HCT116 (cell line): ENCODE data around the gene MED7.

Source experiments
- ATF3 ChIP-seq: IDR thresholded peaks from 2 replicates; pipeline ENCODE4 v1.6.1; 2012
- CBX3 ChIP-seq: IDR thresholded peaks from 2 replicates; pipeline ENCODE4 v1.6.1; 2012; ENCODE audit warnings: low read depth
- CEBPB ChIP-seq: IDR thresholded peaks from 2 replicates; pipeline ENCODE4 v1.6.1; 2012; ENCODE audit warnings: low read depth
- CTCF ChIP-seq, 3 experiments: fragments of 200-600 bp in 1 of 3; sonication (generic) in 1 of 3; IDR thresholded peaks in 2 of 3; conservative IDR thresholded peaks in 1 of 3; 2 replicates each; pipeline ENCODE4 v1.5.1; 2012 to 2017; ENCODE audit warnings: low read depth in 2 of 3, low read length in 2 of 3, antibody characterized with exemption in 1 of 3, borderline replicate concordance in 1 of 3, control low read depth in 1 of 3, mild to moderate bottlenecking in 1 of 3, mixed read lengths in 1 of 3, mixed run types in 1 of 3, moderate library complexity in 1 of 3; ENCODE audit not compliant: insufficient read depth in 1 of 3
- EGR1 ChIP-seq: IDR thresholded peaks from 2 replicates; pipeline ENCODE4 v1.6.1; 2012; ENCODE audit warnings: low read depth
- EZH2 ChIP-seq: fragments of 200-600 bp; sonication (generic); IDR thresholded peaks from 2 replicates; pipeline ENCODE4 v1.6.1; 2017; ENCODE audit warnings: antibody characterized with exemption, mixed run types
- EZH2phosphoT487 ChIP-seq: fragments of 200-600 bp; IDR thresholded peaks from 2 replicates; pipeline ENCODE4 v1.6.1; 2018; ENCODE audit warnings: antibody characterized with exemption, borderline replicate concordance
- POLR2AphosphoS5 ChIP-seq: IDR thresholded peaks from 2 replicates; pipeline ENCODE4 v1.6.1; 2011; ENCODE audit warnings: mild to moderate bottlenecking, low read depth, low read length, moderate library complexity
- RAD21 ChIP-seq: IDR thresholded peaks from 2 replicates; pipeline ENCODE4 v1.6.1; 2012; ENCODE audit warnings: low read depth, mild to moderate bottlenecking
- SP1 ChIP-seq: IDR thresholded peaks from 2 replicates; pipeline ENCODE4 v1.6.1; 2012; ENCODE audit warnings: low read depth
- TF ChIP-seq, protein P1 (sequence below): IDR thresholded peaks from 2 replicates; pipeline ENCODE4 v1.6.1; 2012
- TF ChIP-seq, protein P2 (sequence below): IDR thresholded peaks from 2 replicates; pipeline ENCODE4 v1.6.1; 2012; ENCODE audit warnings: low read depth

DNA sequence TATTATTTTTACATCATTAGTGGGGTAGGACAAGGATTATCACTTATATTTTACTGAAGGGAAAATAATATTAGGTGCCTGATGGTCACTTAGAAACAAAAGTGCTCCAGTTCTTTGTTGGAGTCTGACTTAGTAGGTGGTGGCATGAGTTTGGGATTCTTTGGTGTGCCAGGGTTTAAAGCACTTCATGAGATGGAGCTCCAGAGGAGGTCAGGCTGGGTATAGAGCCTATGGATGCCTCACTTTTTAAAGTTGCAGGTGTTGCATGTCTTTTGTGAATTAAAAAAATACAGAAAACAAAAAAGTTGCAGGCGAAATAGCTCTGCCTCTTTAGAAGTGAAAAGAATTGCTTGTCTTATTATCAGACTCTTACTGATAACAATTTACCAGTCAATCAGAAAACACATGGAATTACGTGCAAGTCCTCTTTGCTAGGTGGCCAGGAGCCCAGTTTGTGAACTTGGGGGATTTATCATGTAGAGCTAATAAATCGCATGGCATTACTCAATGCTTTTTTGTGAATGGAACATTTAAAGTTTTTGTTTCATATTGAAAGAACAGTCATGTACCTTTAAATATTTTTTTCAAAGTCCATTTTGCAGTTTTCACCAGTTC lies 39.6 kb upstream of the MED7 start:
- no peak for TF ChIP-seq CTCF (IDR thresholded peaks at IDR 0.05 in 2 of 3, conservative IDR thresholded peaks at IDR 0.05 in 1 of 3; ENCODE audit: borderline replicate concordance in 1 of 3, insufficient read depth in 1 of 3, low read depth in 2 of 3, low read length in 2 of 3)
- TF ChIP-seq, protein P1, sequence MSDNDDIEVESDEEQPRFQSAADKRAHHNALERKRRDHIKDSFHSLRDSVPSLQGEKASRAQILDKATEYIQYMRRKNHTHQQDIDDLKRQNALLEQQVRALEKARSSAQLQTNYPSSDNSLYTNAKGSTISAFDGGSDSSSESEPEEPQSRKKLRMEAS = no peak
- TF ChIP-seq ATF3 = no peak
- TF ChIP-seq CBX3 = no peak
- TF ChIP-seq, protein P2, sequence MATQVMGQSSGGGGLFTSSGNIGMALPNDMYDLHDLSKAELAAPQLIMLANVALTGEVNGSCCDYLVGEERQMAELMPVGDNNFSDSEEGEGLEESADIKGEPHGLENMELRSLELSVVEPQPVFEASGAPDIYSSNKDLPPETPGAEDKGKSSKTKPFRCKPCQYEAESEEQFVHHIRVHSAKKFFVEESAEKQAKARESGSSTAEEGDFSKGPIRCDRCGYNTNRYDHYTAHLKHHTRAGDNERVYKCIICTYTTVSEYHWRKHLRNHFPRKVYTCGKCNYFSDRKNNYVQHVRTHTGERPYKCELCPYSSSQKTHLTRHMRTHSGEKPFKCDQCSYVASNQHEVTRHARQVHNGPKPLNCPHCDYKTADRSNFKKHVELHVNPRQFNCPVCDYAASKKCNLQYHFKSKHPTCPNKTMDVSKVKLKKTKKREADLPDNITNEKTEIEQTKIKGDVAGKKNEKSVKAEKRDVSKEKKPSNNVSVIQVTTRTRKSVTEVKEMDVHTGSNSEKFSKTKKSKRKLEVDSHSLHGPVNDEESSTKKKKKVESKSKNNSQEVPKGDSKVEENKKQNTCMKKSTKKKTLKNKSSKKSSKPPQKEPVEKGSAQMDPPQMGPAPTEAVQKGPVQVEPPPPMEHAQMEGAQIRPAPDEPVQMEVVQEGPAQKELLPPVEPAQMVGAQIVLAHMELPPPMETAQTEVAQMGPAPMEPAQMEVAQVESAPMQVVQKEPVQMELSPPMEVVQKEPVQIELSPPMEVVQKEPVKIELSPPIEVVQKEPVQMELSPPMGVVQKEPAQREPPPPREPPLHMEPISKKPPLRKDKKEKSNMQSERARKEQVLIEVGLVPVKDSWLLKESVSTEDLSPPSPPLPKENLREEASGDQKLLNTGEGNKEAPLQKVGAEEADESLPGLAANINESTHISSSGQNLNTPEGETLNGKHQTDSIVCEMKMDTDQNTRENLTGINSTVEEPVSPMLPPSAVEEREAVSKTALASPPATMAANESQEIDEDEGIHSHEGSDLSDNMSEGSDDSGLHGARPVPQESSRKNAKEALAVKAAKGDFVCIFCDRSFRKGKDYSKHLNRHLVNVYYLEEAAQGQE = no peak
- TF ChIP-seq EZH2 = no peak
- TF ChIP-seq RAD21 = no peak
- TF ChIP-seq POLR2AphosphoS5 = no peak
- no peak for TF ChIP-seq CEBPB
- TF ChIP-seq EZH2phosphoT487 = no peak
- TF ChIP-seq EGR1 = no peak
- TF ChIP-seq SP1 = no peak
